ENCODE measurements around the gene FMNL1. TPM values are rescaled to one million over a fixed set of nuclear protein-coding genes. Genes with fewer than 3 reads are reported as not detected.

The FMNL1 gene
- total RNA-seq, 1 experiment from 2014 or later = 20.0 TPM

GRCh38 chr17:45189009-45189408 is 32.7 kb upstream of the FMNL1 start:
- no peaks in the 10 kb centered on the region for H3K4me1 ChIP-seq (ENCODE audit: control insufficient read depth, insufficient read depth, low read length)
- intact Hi-C loops (cut with micrococcal nuclease; ENCODE audit: unreplicated experiment) = no loop called here
- CTCF ChIA-PET = interaction anchor here (0.9 to 1.1 kb wide), 2 partner anchors 9 to 19 kb away, joined by 3 to 9 read pairs; no protein-coding TSS in a partner anchor
- no peak overlapping the region for H3K27ac ChIP-seq (ENCODE audit: low read length)
- no peaks in the 10 kb centered on the region for H3K36me3 ChIP-seq (ENCODE audit: control insufficient read depth, insufficient read depth, low read length)
- POLR2A ChIA-PET = interaction anchor here (0.7 kb wide), 1 partner anchor 51 kb away, joined by 3 read pairs; no protein-coding TSS in a partner anchor
- in situ Hi-C loops (cut with HindIII; ENCODE audit: low pct_unique_long_range_greater_than_20kb, low sequenced_read_pairs) = no loop called here
- no peak overlapping the region for H3K4me3 ChIP-seq (ENCODE audit: low read depth in 2 of 2, low read length in 2 of 2)
- DNase-seq (ENCODE audit: low read depth, low spot score) = no peak
- no peaks in the 10 kb centered on the region for H3K9me3 ChIP-seq (ENCODE audit: control insufficient read depth, insufficient read depth, low read depth, low read length)
- H3K27me3 ChIP-seq (ENCODE audit: control insufficient read depth, insufficient read depth, low read length) = no peaks in the 10 kb centered on the region
- TF ChIP-seq TCF7L2 (IDR thresholded peaks at IDR 0.05; ENCODE audit: low read depth, low read length) (no peak), SIN3A (IDR thresholded peaks at IDR 0.05; ENCODE audit: borderline replicate concordance, insufficient read depth, low read depth, low read length) (no peak), CTCF (IDR thresholded peaks at IDR 0.05) (no peak), POLR2AphosphoS5 (IDR thresholded peaks at IDR 0.05; ENCODE audit: low read depth, low read length) (no peak), REST (IDR thresholded peaks at IDR 0.05; ENCODE audit: insufficient read depth in 1 of 2, low read depth in 2 of 2, low read length in 1 of 2) (no peak)
- BruUV-seq (replicated peaks) = no TSS peak
- no peak for ATAC-seq

- intact Hi-C loops (cut with micrococcal nuclease; ENCODE audit: unreplicated experiment) (no loop called here), in situ Hi-C loops (cut with HindIII; ENCODE audit: low pct_unique_long_range_greater_than_20kb, low sequenced_read_pairs) (no loop called here)
- no TSS peak for BruUV-seq (replicated peaks)
- no peak overlapping the region for H3K4me3 ChIP-seq (ENCODE audit: low read depth in 2 of 2, low read length in 2 of 2)
- no peaks in the 10 kb centered on the region for H3K27me3 ChIP-seq (ENCODE audit: control insufficient read depth, insufficient read depth, low read length)
- H3K27ac ChIP-seq (ENCODE audit: low read length) = no peak overlapping the region
- no peaks in the 10 kb centered on the region for H3K36me3 ChIP-seq (ENCODE audit: control insufficient read depth, insufficient read depth, low read length)
- ChIA-PET CTCF (no interaction called here), POLR2A (interaction anchor here (0.5 kb wide), 1 partner anchor 16 kb away, joined by 5 read pairs; no protein-coding TSS in a partner anchor)
- no peaks in the 10 kb centered on the region for H3K4me1 ChIP-seq (ENCODE audit: control insufficient read depth, insufficient read depth, low read length)
- DNase-seq (ENCODE audit: low read depth, low spot score) (no peak), ATAC-seq (no peak)
- no peaks in the 10 kb centered on the region for H3K9me3 ChIP-seq (ENCODE audit: control insufficient read depth, insufficient read depth, low read depth, low read length)
- no peak for TF ChIP-seq POLR2AphosphoS5 (IDR thresholded peaks at IDR 0.05; ENCODE audit: low read depth, low read length)
Measured at GRCh38 chr17:45190503-45191255, 31.0 kb upstream of the FMNL1 start.

- Histone ChIP-seq H3K9me3 (ENCODE audit: control insufficient read depth, insufficient read depth, low read depth, low read length) (no peaks in the 10 kb centered on the region), H3K4me1 (ENCODE audit: control insufficient read depth, insufficient read depth, low read length) (peaks cover 18% of the 10 kb centered on the region), H3K27ac (ENCODE audit: low read length) (no peak overlapping the region), H3K27me3 (ENCODE audit: control insufficient read depth, insufficient read depth, low read length) (no peaks in the 10 kb centered on the region), H3K4me3 (ENCODE audit: low read depth in 2 of 2, low read length in 2 of 2) (no peak overlapping the region), H3K36me3 (ENCODE audit: control insufficient read depth, insufficient read depth, low read length) (no peaks in the 10 kb centered on the region)
- ATAC-seq (no peak), DNase-seq (ENCODE audit: low read depth, low spot score) (no peak)
- TF ChIP-seq TCF7L2 (IDR thresholded peaks at IDR 0.05; ENCODE audit: low read depth, low read length) (no peak), POLR2AphosphoS5 (IDR thresholded peaks at IDR 0.05; ENCODE audit: low read depth, low read length) (no peak), REST (IDR thresholded peaks at IDR 0.05; ENCODE audit: insufficient read depth in 1 of 2, low read depth in 2 of 2, low read length in 1 of 2) (no peak), SIN3A (IDR thresholded peaks at IDR 0.05; ENCODE audit: borderline replicate concordance, insufficient read depth, low read depth, low read length) (no peak), CTCF (IDR thresholded peaks at IDR 0.05) (no peak)
- no TSS peak for BruUV-seq (replicated peaks)
- intact Hi-C loops (cut with micrococcal nuclease; ENCODE audit: unreplicated experiment) = no loop called here
- in situ Hi-C loops (cut with HindIII; ENCODE audit: low pct_unique_long_range_greater_than_20kb, low sequenced_read_pairs) = no loop called here
- POLR2A ChIA-PET = no interaction called here
- CTCF ChIA-PET = interaction anchor here (0.7 to 0.9 kb wide), 2 partner anchors 41 to 60 kb away, joined by 3 to 5 read pairs; partner anchors contain the start of gene ACBD4
Measured at GRCh38 chr17:45195424-45195823, 26.3 kb upstream of the FMNL1 start.
